GM12865 (cell line): Measurements from ENCODE around the gene TMUB1.

Experiments
- DNase-seq: peaks from one replicate; pipeline ENCODE4 v3.0.0; 2010; ENCODE audit warnings: low read depth
- H3K4me3 ChIP-seq: 2 replicates; pipeline ENCODE4 v1.5.1; 2011; ENCODE audit warnings: mild to moderate bottlenecking, low read depth, low read length, control low read depth
- CTCF ChIP-seq: IDR thresholded peaks from 2 replicates; pipeline ENCODE4 v1.5.1; 2011; ENCODE audit warnings: low read length, control low read depth, low read depth, inconsistent platforms; ENCODE audit not compliant: insufficient read depth; ENCODE audit errors: missing control alignments

The TMUB1 gene

GRCh38 chr7:151094675-151095074 is 11.4 kb upstream of the TMUB1 start:
- H3K4me3 ChIP-seq: no peak overlapping the region
- no peak for DNase-seq
- no peak for TF ChIP-seq CTCF

- no peak overlapping the region for H3K4me3 ChIP-seq
- DNase-seq: no peak
- no peak for TF ChIP-seq CTCF
Measured at GRCh38 chr7:151093748-151094147, 10.5 kb upstream of the TMUB1 start.

GRCh38 chr7:151091988-151092387 is 8.7 kb upstream of the TMUB1 start:
- no peak overlapping the region for H3K4me3 ChIP-seq
- DNase-seq: no peak
- TF ChIP-seq CTCF: no peak

GRCh38 chr7:151091431-151091830 is 8.1 kb upstream of the TMUB1 start:
- peak; percentile 53 for DNase-seq
- peak; percentile 77 for TF ChIP-seq CTCF
- no peak overlapping the region for H3K4me3 ChIP-seq

GRCh38 chr7:151091003-151091402 is 7.7 kb upstream of the TMUB1 start:
- TF ChIP-seq CTCF: no peak
- no peak overlapping the region for H3K4me3 ChIP-seq
- DNase-seq: no peak

- no peak for TF ChIP-seq CTCF
- no peak overlapping the region for H3K4me3 ChIP-seq
- DNase-seq: no peak
Measured at GRCh38 chr7:151089893-151090730, 6.8 kb upstream of the TMUB1 start.
